Neural progenitor cell (in vitro differentiated cells): ENCODE results near the gene AATK.

Source experiments
- CTCF ChIP-seq: fragments of 200-600 bp; sonication (generic); IDR thresholded peaks from 2 replicates; pipeline ENCODE4 v1.5.1; 2017; ENCODE audit warnings: antibody characterized with exemption, mild to moderate bottlenecking
- EZH2 ChIP-seq: fragments of 200-600 bp; sonication (generic); IDR thresholded peaks from 2 replicates; pipeline ENCODE4 v1.6.1; 2017; ENCODE audit warnings: antibody characterized with exemption, mild to moderate bottlenecking, moderate library complexity
- EZH2phosphoT487 ChIP-seq: fragments of 200-600 bp; sonication (generic); IDR thresholded peaks from 2 replicates; pipeline ENCODE4 v1.6.1; 2017; ENCODE audit warnings: antibody characterized with exemption

GRCh38 chr17:81176666-81177065 lies 10.6 kb upstream of the AATK start:
- TF ChIP-seq CTCF (no peak), EZH2 (no peak), EZH2phosphoT487 (no peak)
